HL-60 (cell line): Measurements from ENCODE around the gene CTNNBIP1.

Experiments
- DNase-seq, 2 experiments: peaks; one replicate each; pipeline ENCODE4 v3.0.0-alpha.2; 2010 to 2020; ENCODE audit warnings: low read depth in 1 of 2, low spot score in 1 of 2
- H3K27ac ChIP-seq: fragments of 250-450 bp; sonication (Bioruptor Pico); replicated peaks from 2 replicates; pipeline ENCODE4 v1.5.1; 2020; ENCODE audit warnings: mild to moderate bottlenecking, moderate library complexity
- H3K27me3 ChIP-seq: fragments of 250-450 bp; sonication (Bioruptor Pico); 2 replicates; pipeline ENCODE4 v1.5.1; 2021; ENCODE audit warnings: mild to moderate bottlenecking, moderate library complexity; ENCODE audit not compliant: insufficient read depth, poor library complexity, severe bottlenecking
- H3K4me3 ChIP-seq: replicated peaks from 2 replicates; pipeline ENCODE4 v1.5.1; 2011; ENCODE audit warnings: mild to moderate bottlenecking, control low read depth, low read length; ENCODE audit not compliant: insufficient read depth
- GABPA ChIP-seq: IDR thresholded peaks from 2 replicates; pipeline ENCODE4 v1.6.1; 2012; ENCODE audit warnings: low read depth
- POLR2AphosphoS5 ChIP-seq: IDR thresholded peaks from 2 replicates; pipeline ENCODE4 v1.6.1; 2012; ENCODE audit warnings: low read depth
- SPI1 ChIP-seq: IDR thresholded peaks from 2 replicates; pipeline ENCODE4 v1.6.1; 2012; ENCODE audit warnings: low read depth, mild to moderate bottlenecking, borderline replicate concordance
- TF ChIP-seq, protein P1 (sequence below): IDR thresholded peaks from one replicate; pipeline ENCODE4 v1.5.1; 2011; ENCODE audit warnings: low read length, control low read depth, inconsistent platforms; ENCODE audit not compliant: insufficient read depth
- TF ChIP-seq, protein P2 (sequence below): IDR thresholded peaks from 2 replicates; pipeline ENCODE4 v1.6.1; 2012; ENCODE audit warnings: low read depth; ENCODE audit not compliant: insufficient replicate concordance

The CTNNBIP1 gene

DNA sequence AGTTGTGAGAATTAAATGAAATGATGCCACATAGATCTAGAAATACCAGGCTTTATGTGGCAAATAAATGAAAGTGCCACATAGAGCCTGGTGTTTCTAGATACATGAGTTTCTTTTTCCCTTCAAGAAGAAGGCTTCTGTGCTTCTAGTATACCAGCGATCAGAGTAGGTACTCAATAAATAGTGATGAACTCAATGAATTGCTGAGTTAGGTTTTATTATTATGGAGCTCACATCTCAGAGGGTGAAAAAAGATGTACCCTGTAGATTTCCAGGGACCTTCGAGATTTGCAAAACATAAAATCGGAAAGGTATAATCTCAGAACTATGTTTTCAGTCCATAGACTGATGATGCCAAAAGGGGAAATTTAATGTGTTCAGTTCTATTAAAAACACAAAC, 84.0 kb downstream of the CTNNBIP1 start:
- Histone ChIP-seq H3K27me3 (no peaks in the 10 kb centered on the region), H3K27ac (no peak overlapping the region), H3K4me3 (no peak overlapping the region)
- DNase-seq = no peak
- TF ChIP-seq, protein P1, sequence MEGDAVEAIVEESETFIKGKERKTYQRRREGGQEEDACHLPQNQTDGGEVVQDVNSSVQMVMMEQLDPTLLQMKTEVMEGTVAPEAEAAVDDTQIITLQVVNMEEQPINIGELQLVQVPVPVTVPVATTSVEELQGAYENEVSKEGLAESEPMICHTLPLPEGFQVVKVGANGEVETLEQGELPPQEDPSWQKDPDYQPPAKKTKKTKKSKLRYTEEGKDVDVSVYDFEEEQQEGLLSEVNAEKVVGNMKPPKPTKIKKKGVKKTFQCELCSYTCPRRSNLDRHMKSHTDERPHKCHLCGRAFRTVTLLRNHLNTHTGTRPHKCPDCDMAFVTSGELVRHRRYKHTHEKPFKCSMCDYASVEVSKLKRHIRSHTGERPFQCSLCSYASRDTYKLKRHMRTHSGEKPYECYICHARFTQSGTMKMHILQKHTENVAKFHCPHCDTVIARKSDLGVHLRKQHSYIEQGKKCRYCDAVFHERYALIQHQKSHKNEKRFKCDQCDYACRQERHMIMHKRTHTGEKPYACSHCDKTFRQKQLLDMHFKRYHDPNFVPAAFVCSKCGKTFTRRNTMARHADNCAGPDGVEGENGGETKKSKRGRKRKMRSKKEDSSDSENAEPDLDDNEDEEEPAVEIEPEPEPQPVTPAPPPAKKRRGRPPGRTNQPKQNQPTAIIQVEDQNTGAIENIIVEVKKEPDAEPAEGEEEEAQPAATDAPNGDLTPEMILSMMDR = no peak
- TF ChIP-seq SPI1 (no peak), GABPA (no peak), POLR2AphosphoS5 (no peak)
- TF ChIP-seq, protein P2, sequence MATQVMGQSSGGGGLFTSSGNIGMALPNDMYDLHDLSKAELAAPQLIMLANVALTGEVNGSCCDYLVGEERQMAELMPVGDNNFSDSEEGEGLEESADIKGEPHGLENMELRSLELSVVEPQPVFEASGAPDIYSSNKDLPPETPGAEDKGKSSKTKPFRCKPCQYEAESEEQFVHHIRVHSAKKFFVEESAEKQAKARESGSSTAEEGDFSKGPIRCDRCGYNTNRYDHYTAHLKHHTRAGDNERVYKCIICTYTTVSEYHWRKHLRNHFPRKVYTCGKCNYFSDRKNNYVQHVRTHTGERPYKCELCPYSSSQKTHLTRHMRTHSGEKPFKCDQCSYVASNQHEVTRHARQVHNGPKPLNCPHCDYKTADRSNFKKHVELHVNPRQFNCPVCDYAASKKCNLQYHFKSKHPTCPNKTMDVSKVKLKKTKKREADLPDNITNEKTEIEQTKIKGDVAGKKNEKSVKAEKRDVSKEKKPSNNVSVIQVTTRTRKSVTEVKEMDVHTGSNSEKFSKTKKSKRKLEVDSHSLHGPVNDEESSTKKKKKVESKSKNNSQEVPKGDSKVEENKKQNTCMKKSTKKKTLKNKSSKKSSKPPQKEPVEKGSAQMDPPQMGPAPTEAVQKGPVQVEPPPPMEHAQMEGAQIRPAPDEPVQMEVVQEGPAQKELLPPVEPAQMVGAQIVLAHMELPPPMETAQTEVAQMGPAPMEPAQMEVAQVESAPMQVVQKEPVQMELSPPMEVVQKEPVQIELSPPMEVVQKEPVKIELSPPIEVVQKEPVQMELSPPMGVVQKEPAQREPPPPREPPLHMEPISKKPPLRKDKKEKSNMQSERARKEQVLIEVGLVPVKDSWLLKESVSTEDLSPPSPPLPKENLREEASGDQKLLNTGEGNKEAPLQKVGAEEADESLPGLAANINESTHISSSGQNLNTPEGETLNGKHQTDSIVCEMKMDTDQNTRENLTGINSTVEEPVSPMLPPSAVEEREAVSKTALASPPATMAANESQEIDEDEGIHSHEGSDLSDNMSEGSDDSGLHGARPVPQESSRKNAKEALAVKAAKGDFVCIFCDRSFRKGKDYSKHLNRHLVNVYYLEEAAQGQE = no peak

DNA sequence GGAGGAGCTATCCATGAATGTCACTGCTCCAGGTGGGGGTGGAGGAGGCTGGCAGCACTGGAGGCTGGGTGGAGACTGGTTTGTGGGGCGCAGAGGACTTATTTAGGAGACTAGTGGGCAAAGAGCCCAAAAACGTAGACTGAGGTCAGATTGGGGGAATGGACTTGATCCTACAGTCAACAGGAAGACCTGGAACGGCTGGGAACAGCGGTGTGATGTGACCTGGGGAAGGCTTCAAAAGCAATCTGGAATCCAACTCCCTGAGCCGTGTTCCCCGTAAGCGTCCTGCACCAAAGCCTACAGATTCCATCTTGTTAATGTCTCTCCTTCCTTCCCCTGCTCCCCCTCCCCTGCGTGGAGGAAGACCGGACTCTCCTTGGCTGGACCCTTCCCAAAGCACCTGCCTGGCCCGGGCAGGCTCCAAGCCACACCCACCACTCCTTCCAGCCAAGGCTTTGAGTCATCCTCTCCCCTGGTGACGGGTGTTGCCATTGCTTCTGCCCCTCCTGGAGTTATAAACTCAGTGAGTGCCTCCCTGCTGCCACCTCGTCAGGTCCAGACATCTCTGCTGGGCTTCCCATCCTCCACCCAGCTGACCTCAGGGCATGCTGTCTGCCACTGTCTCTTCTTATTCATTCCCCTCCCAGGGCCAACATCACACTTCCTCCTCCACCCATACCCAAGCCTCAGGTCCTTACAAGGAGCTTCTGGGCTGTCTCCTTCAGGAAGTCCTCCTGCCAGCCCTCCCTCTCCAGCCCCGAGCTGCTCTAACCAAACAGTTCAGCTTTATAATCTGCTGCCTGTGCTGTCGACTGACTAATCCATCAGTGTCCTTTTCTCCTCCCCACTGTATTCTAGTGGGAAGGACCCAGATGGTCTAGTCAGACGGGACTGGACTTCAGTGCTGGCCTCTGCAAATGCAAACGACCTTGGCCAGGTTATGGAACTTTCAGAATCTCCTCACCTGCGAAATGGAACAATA, 84.7 kb downstream of the CTNNBIP1 start:
- H3K4me3 ChIP-seq = no peak overlapping the region

DNA sequence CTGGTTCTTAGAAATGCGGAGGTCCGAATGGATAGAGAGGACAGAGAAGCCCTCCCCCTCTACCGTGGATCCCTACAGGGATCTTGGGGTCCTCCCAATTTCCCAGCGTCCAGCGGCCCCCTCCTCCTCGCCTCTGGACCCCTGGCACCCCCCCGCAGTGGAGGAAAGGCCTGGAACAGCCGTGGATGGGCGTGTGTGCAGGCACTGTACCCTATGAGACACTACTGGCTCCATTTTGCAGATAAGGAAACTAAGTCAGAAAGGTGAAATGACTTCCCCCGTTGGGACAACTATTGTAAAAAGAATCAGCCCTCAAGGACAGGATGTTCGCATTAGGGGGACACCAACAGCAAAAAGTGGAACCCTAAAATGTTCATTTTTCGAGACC, 85.4 kb downstream of the CTNNBIP1 start:
- Histone ChIP-seq H3K27ac (no peak overlapping the region), H3K27me3 (no peaks in the 10 kb centered on the region), H3K4me3 (no peak overlapping the region)
- no peak for TF ChIP-seq POLR2AphosphoS5
- no peak for TF ChIP-seq SPI1
- TF ChIP-seq, protein P2 = no peak
- TF ChIP-seq, protein P1 = no peak
- TF ChIP-seq GABPA = no peak
- no peak for DNase-seq

More for the DNA sequence above, 84.7 kb downstream of the CTNNBIP1 start:
- no peaks in the 10 kb centered on the region for H3K27me3 ChIP-seq
- TF ChIP-seq, protein P2 = no peak
- peak; percentile 20; the same call in 1 of the 2 replicates for TF ChIP-seq POLR2AphosphoS5
- TF ChIP-seq SPI1 = peak; percentile 79; the same call in 1 of the 2 replicates
- TF ChIP-seq, protein P1 = no peak
- no peak overlapping the region for H3K27ac ChIP-seq
- peak; percentile 68 to 71 for DNase-seq
